T-helper 1 cell treated with Interleukin-12 subunit alpha and Interleukin-12 subunit beta and Interleukin-4 antibody, amounts not matched to agents 30 μg/mL and 1 μg/mL, for 36 hours (primary cell): ENCODE measurements around the gene GSE1.

Experiments
- H3K27ac Mint-ChIP-seq: one replicate; pipeline ENCODE4 v1.8.0; 2021; ENCODE audit warnings: mild to moderate bottlenecking, mixed read lengths
- H3K27me3 Mint-ChIP-seq: one replicate; pipeline ENCODE4 v1.8.0; 2021; ENCODE audit warnings: low read depth, mixed read lengths
- H3K36me3 Mint-ChIP-seq: one replicate; pipeline ENCODE4 v1.8.0; 2021; ENCODE audit warnings: low read depth, mixed read lengths
- H3K4me1 Mint-ChIP-seq: one replicate; pipeline ENCODE4 v1.8.0; 2021; ENCODE audit warnings: low read depth, mixed read lengths
- H3K4me3 Mint-ChIP-seq: one replicate; pipeline ENCODE4 v1.8.0; 2021; ENCODE audit warnings: mild to moderate bottlenecking, moderate library complexity, mixed read lengths
- H3K9me3 Mint-ChIP-seq: one replicate; pipeline ENCODE4 v1.8.0; 2021; ENCODE audit warnings: mixed read lengths

GSE1 gene

DNA sequence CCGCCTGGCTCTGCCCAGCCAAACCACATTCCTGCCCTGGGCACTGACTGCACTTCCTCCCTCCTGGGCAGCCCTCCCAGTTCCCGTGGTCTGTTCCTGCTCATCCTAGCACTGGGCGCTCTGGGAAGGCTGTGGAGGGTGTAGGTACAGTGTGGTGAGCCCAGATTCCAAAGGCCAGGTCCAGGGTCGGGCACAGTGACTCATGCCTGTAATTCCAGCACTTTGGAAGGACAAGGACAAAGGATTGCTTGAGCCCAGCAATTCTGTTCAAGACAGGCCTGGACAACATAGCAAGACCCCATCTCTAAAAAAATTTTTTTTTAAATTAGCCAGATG, 107.1 kb downstream of the GSE1 start:
- Mint-ChIP-seq H3K27me3 (peaks cover 9% of the 10 kb centered on the region), H3K4me1 (peaks cover 2% of the 10 kb centered on the region), H3K36me3 (no peaks in the 10 kb centered on the region), H3K27ac (no peak overlapping the region), H3K4me3 (no peak overlapping the region), H3K9me3 (no peaks in the 10 kb centered on the region)

DNA sequence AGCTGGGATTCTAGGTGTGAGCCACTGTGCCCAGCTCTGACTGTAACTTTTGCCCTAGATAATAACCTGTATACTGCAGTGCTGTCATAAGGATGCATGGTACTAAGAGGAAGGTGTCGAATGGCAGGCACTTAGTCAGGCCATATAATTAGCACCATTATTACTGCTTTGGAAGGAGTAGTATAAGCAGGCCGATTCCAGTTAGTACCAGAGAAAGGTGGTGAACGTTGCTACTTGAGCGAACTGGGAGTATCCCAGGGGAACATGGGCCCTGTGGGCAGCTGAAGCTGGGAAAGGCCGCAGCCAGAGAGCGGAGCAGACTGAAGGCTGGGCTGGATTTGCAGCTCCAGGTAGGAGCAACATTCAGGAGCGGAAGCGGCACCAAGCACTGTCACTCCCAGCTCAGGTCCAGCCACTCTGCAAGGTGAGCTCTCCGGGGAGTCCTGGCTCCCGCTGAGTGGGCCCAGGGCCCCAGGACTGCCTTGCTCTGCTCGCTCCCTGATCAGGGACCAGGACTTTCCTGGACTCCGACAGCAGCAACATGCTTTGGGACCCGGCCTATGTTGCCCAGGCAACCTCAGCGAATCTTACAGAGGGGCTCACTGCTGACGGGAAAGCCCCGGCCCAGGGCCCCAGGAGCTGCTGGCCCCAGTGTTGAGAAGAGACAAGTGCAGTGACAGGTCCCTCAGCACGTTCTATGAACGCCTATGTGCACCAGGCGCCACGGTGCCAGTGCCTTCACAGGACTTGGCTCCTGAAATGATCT, 109.2 kb downstream of the GSE1 start:
- no peak overlapping the region for H3K4me3 Mint-ChIP-seq
- no peaks in the 10 kb centered on the region for H3K9me3 Mint-ChIP-seq
- no peak overlapping the region for H3K27ac Mint-ChIP-seq
- no peaks in the 10 kb centered on the region for H3K36me3 Mint-ChIP-seq
- no peaks in the 10 kb centered on the region for H3K4me1 Mint-ChIP-seq
- H3K27me3 Mint-ChIP-seq = no peaks in the 10 kb centered on the region

DNA sequence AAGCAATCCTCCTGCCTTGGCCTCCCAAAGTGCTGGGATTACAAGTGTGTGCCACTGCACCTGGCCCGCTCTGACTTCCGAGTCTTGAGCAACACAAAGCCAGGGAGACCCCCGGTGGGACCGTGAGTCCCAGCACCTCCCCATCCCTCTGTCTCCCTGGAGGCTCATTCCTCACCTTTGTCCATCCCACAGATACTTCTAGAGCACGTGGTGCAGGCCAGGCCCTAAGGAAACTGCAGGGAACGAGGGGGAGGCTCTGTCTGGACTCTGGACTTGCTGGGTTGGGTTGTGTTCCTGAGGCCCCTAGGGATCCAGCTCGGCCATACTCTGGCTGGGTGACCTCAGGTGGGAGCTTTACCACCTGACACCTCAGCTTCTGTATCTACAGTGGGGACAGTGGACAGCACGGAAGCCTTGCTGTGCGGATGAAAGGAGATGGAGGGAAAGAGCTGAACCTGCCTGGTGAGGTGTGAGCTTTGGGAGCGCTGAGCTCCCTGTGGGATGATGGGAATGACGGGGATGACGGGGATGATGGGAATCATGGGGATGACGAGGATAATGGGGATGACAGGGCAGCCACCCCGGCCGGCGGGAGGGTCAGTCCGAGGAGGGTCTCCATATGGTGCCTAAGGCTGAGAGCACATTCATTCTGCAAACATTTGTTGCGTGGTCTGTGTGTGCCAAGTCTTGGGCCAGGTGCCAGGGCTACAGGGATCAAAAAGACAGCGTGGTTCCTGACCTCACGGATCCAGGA, 111.2 kb downstream of the GSE1 start:
- Mint-ChIP-seq H3K4me3 (no peak overlapping the region), H3K4me1 (no peaks in the 10 kb centered on the region), H3K27ac (no peak overlapping the region), H3K36me3 (no peaks in the 10 kb centered on the region), H3K9me3 (no peaks in the 10 kb centered on the region), H3K27me3 (no peaks in the 10 kb centered on the region)

GRCh38 chr16:85724936-85725335, 111.8 kb downstream of the GSE1 start:
- Mint-ChIP-seq H3K9me3 (no peaks in the 10 kb centered on the region), H3K27ac (no peak overlapping the region), H3K4me1 (no peaks in the 10 kb centered on the region), H3K36me3 (no peaks in the 10 kb centered on the region), H3K27me3 (no peaks in the 10 kb centered on the region), H3K4me3 (no peak overlapping the region)
